H1 (cell line): ENCODE data around the gene RASGEF1C. TPM values are rescaled to one million over a fixed set of nuclear protein-coding genes. Genes with fewer than 3 reads are reported as not detected.

Source experiments
- ASH2L ChIP-seq: fragments of 200-600, 300-600 bp; sonication (generic); IDR thresholded peaks from one replicate; pipeline ENCODE4 v1.7.1; 2017; ENCODE audit warnings: low read length
- BACH1 ChIP-seq: IDR thresholded peaks from 2 replicates; pipeline ENCODE4 v1.6.1; 2012; ENCODE audit warnings: low read length, improper control_type of control experiment
- CBX8 ChIP-seq: fragments of 300-800, 300-1000 bp; sonication (generic); IDR thresholded peaks from 2 replicates; pipeline ENCODE4 v1.7.1; 2016; ENCODE audit warnings: low read depth, low read length, borderline replicate concordance
- JUND ChIP-seq: IDR thresholded peaks from 2 replicates; pipeline ENCODE4 v1.6.1; 2011; ENCODE audit warnings: mild to moderate bottlenecking, improper control_type of control experiment, low read length
- KDM1A ChIP-seq: fragments of 200-600, 300-600 bp; sonication (generic); IDR thresholded peaks from 2 replicates; pipeline ENCODE4 v1.7.1; 2016; ENCODE audit warnings: mild to moderate bottlenecking, low read length, borderline replicate concordance
- NRF1 ChIP-seq: IDR thresholded peaks from 2 replicates; pipeline ENCODE4 v1.6.1; 2011; ENCODE audit warnings: mild to moderate bottlenecking, low read depth, low read length, improper control_type of control experiment
- POU5F1 ChIP-seq: IDR thresholded peaks from 2 replicates; pipeline ENCODE4 v1.6.1; 2011; ENCODE audit warnings: low read depth, mild to moderate bottlenecking, low read length, moderate library complexity
- RAD21 ChIP-seq, 2 experiments: IDR thresholded peaks in 1 of 2; conservative IDR thresholded peaks in 1 of 2; 2 replicates each; pipeline ENCODE4 v1.6.1; 2011; ENCODE audit warnings: low read depth in 2 of 2, low read length in 2 of 2, improper control_type of control experiment in 1 of 2, inconsistent platforms in 1 of 2, mild to moderate bottlenecking in 1 of 2, moderate library complexity in 1 of 2
- RBBP5 ChIP-seq: IDR thresholded peaks from 2 replicates; pipeline ENCODE4 v1.7.1; 2012; ENCODE audit warnings: low read depth, mild to moderate bottlenecking, inconsistent platforms, low read length, moderate library complexity, borderline replicate concordance
- SP4 ChIP-seq: IDR thresholded peaks from 2 replicates; pipeline ENCODE4 v1.6.1; 2012; ENCODE audit warnings: low read length, inconsistent platforms
- polyA plus RNA-seq, 7 experiments: library from polyadenylated mRNA; depleted of rRNA in 3 of 7; stranded (reverse) in 5 of 7; unstranded in 2 of 7; fragments of >200 nt in 5 of 7; fragments of 200-250 nt in 2 of 7; gene quantifications; 1 replicate in 5 of 7; 2 replicates in 1 of 7; 4 replicates in 1 of 7; pipeline versions ENCODE4 v1.2.1 to v1.2.3, GENCODE V29; 2011 to 2013; ENCODE audit warnings: missing spikeins in 2 of 7, mixed read lengths in 2 of 7
- total RNA-seq: library from RNA; stranded (reverse); fragmentation: NEBNext Ultra II Directional; extraction: Animal tissue kit (Norgen Biotek cat#: 25700); gene quantifications from 2 replicates; pipeline ENCODE4 v1.2.1, GENCODE V29; 2021
- TF ChIP-seq, protein P1 (sequence below): IDR thresholded peaks from 2 replicates; pipeline ENCODE4 v1.6.1; 2012; ENCODE audit warnings: inconsistent platforms

Gene RASGEF1C
- total and polyA plus RNA-seq, 2 of the 8 experiments (the other 6 are each of a cell fraction or from before 2014, with no cell fraction given): 0.26 to 0.61 TPM

DNA sequence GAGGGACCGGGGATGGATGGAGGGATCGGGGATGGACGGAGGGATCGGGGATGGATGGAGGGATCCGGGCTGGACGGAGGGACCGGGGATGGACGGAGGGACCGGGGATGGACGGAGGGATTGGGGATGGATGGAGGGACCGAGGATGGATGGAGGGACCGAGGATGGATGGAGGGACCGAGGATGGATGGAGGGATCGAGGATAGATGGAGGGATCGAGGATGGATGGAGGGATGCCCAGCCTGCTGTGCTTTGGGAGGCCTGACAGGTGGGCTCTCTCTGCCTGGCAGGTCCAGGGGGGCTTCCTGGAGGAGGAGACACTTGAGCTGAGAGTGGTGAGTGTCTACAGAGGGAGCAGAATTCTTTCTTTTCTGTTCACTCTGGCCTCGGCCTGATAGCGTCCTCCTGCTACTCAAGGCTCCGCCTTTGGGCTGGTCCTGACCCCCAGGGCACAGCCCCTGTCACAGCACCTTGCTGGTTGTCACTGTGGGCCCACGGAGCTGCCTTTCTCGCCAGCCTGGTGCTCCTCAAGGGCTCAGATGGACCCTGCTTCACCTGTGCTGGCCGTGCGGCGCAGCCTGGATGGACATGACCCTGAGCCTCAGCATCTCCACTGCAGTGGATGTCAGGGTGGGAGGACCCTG lies 95.2 kb downstream of the RASGEF1C start (continued):
- TF ChIP-seq BACH1: no peak
- no peak for TF ChIP-seq SP4
- TF ChIP-seq JUND: no peak
- no peak for TF ChIP-seq RAD21 (IDR thresholded peaks at IDR 0.05 in 1 of 2, conservative IDR thresholded peaks at IDR 0.05 in 1 of 2; ENCODE audit: low read depth in 2 of 2, low read length in 2 of 2)
- TF ChIP-seq POU5F1: no peak
- TF ChIP-seq CBX8: no peak
- TF ChIP-seq KDM1A: no peak
- TF ChIP-seq, protein P1, sequence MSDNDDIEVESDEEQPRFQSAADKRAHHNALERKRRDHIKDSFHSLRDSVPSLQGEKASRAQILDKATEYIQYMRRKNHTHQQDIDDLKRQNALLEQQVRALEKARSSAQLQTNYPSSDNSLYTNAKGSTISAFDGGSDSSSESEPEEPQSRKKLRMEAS: no peak
- no peak for TF ChIP-seq ASH2L
- no peak for TF ChIP-seq RBBP5
- no peak for TF ChIP-seq NRF1
- TF ChIP-seq, all 59 proteins: peak for 0
